KOPT-K1 (cell line): ENCODE measurements around the gene ADGRG3.

Source experiments
- H3K27ac ChIP-seq: fragments of 200-600 bp; sonication (generic); 2 replicates; pipeline ENCODE4 v1.5.1; 2016; ENCODE audit warnings: antibody characterized with exemption, mild to moderate bottlenecking, low read depth, low read length; ENCODE audit not compliant: poor library complexity, severe bottlenecking
- H3K36me3 ChIP-seq: fragments of 200-600 bp; sonication (generic); 2 replicates; pipeline ENCODE4 v1.5.1; 2017; ENCODE audit warnings: antibody characterized with exemption, mild to moderate bottlenecking, low read length, moderate library complexity; ENCODE audit not compliant: insufficient read depth
- H3K9me3 ChIP-seq: fragments of 200-600 bp; sonication (generic); 2 replicates; pipeline ENCODE4 v1.5.1; 2017; ENCODE audit warnings: antibody characterized with exemption, low read length, mild to moderate bottlenecking; ENCODE audit not compliant: insufficient read depth, poor library complexity, severe bottlenecking

ADGRG3 gene

GRCh38 chr16:57648581-57649442, 19.3 kb upstream of the ADGRG3 start:
- H3K27ac ChIP-seq = peak overlapping the region; percentile 95
- peaks cover 51% of the 10 kb centered on the region for H3K36me3 ChIP-seq

DNA sequence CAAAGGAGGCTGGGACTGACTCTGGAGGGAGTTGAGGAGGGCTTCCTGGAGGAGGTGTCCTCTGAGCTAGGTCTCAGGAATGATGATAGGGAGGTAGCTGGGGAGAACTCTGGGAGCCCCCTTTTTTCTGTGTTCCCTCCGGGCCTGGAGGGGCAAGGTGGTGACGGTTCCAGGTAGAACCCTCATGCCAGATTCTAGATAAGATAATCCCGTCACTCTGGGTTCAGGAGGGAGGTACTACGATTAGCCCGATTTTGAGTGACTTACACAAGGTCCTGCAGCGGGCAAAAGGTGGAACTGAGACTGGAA, 18.7 kb upstream of the ADGRG3 start:
- H3K36me3 ChIP-seq = peaks cover 54% of the 10 kb centered on the region
- H3K27ac ChIP-seq = peak overlapping the region; percentile 19
- H3K9me3 ChIP-seq = no peaks in the 10 kb centered on the region

More at GRCh38 chr16:57648581-57649442, 19.3 kb upstream of the ADGRG3 start:
- no peaks in the 10 kb centered on the region for H3K9me3 ChIP-seq

DNA sequence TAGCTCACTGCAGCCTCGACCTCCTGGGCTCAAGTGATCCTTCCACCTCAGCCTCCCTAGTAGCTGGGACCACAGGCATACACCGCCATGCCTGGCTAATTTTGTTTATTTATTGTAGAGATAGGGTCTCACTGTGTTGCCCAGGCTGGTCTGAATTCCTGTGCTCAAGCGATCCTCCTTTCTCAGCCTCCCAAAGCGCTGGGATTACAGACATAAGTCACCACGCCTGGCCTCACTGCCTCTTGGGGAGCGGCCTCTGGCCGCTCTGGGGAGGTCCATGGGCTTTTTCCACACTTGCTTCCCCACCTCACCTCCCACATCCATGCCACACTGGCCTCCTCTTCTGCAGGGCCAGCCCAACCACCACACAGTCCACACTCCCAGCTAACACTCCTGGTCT, 18.3 kb upstream of the ADGRG3 start:
- H3K27ac ChIP-seq = peak overlapping the region; percentile 19
- H3K9me3 ChIP-seq = no peaks in the 10 kb centered on the region
- peaks cover 55% of the 10 kb centered on the region for H3K36me3 ChIP-seq

DNA sequence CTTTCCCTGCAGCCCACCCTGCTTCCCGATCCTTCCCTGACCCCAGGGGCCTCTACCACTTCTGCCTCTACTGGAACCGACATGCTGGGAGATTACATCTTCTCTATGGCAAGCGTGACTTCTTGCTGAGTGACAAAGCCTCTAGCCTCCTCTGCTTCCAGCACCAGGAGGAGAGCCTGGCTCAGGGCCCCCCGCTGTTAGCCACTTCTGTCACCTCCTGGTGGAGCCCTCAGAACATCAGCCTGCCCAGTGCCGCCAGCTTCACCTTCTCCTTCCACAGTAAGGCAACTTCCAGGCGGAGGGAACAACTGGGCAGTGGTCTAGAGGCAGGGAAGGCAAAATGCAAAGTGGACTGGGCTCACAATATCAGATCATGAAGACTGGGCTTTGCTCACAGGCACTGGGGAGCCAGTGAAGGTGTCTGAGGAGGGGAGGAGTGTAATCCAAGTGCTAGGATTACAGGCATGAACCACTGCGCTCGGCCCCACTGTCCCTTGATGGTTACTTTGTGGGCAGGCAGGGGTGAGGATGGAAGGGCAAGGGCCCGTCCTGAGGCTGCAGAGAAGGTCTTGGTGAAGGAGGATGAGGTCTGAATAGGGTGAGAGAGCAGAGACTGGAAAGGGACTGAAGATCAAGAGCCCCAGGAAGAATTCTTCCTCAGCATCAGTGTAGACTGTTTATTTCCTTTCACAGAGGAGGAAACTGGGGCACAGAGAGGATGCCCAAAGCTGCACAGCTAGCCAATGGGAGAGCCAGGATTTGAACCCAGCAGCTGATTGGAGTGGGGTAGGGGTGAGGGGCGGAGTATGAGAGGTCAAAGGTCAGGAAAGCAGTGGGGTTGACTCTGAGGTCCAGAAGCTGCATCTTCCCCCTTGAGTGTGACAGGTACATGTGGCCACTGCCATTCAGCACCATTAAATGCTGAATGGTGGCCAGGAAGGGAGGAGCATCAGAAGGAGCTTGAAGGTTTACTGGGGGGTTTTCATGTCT, 16.5 kb upstream of the ADGRG3 start:
- no peaks in the 10 kb centered on the region for H3K9me3 ChIP-seq
- peaks cover 73% of the 10 kb centered on the region for H3K36me3 ChIP-seq

GRCh38 chr16:57652695-57653471, 15.2 kb upstream of the ADGRG3 start:
- Histone ChIP-seq H3K9me3 (no peaks in the 10 kb centered on the region), H3K36me3 (peaks cover 82% of the 10 kb centered on the region), H3K27ac (no peak overlapping the region)

More for the DNA sequence above, 16.5 kb upstream of the ADGRG3 start:
- peak overlapping the region; percentile 5 for H3K27ac ChIP-seq

GRCh38 chr16:57653936-57654335, 14.2 kb upstream of the ADGRG3 start:
- Histone ChIP-seq H3K9me3 (no peaks in the 10 kb centered on the region), H3K27ac (no peak overlapping the region), H3K36me3 (peaks cover 91% of the 10 kb centered on the region)

DNA sequence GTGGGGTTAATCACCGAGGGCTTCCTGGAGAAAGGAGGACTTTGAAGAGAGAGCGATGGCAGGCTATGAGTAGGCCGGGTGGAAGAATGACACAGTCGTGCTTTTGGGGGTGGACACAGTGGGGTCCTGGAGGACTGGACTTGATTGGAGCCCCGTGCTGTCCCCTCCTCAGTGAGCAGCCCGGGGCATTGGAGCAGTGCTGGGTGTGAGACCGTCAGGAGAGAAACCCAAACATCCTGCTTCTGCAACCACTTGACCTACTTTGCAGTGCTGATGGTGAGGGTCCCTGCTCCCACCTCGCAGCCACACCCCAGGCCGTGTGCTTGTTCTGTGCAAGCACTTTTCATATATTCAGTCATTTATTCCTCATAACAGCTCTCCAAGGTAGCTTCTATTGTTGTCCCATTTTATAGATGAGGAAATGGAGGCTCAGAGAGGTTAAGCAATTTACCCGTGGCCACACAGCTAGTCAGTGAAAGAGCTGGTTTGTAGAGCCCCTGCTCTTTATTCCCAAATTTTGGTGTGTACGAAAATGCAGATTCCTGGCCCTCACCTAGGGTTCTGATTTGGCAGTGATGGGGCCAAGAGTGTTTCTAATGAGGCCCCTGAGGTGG, 11.7 kb upstream of the ADGRG3 start:
- Histone ChIP-seq H3K36me3 (peaks cover 99% of the 10 kb centered on the region), H3K27ac (no peak overlapping the region), H3K9me3 (no peaks in the 10 kb centered on the region)

DNA sequence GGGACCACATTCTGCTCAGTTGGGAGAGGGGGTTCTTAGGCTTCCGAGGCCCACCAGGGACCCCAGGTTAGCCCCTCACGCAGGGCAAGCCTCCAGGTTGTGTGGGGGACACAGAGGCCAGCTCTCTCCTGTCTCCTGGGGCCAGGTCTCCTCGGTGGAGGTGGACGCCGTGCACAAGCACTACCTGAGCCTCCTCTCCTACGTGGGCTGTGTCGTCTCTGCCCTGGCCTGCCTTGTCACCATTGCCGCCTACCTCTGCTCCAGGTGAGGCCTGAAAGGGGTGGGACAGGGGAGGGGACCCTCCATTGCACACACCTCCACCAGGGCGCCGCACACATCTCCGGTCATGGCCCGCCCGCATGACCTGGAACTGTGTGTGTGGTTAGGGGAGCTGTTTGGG, 10.9 kb upstream of the ADGRG3 start:
- no peak overlapping the region for H3K27ac ChIP-seq
- H3K36me3 ChIP-seq = peaks cover 99% of the 10 kb centered on the region
- H3K9me3 ChIP-seq = no peaks in the 10 kb centered on the region

- no peaks in the 10 kb centered on the region for H3K9me3 ChIP-seq
- H3K27ac ChIP-seq = no peak overlapping the region
- peaks cover 99% of the 10 kb centered on the region for H3K36me3 ChIP-seq
Observed at GRCh38 chr16:57658130-57658877, 9.8 kb upstream of the ADGRG3 start.

DNA sequence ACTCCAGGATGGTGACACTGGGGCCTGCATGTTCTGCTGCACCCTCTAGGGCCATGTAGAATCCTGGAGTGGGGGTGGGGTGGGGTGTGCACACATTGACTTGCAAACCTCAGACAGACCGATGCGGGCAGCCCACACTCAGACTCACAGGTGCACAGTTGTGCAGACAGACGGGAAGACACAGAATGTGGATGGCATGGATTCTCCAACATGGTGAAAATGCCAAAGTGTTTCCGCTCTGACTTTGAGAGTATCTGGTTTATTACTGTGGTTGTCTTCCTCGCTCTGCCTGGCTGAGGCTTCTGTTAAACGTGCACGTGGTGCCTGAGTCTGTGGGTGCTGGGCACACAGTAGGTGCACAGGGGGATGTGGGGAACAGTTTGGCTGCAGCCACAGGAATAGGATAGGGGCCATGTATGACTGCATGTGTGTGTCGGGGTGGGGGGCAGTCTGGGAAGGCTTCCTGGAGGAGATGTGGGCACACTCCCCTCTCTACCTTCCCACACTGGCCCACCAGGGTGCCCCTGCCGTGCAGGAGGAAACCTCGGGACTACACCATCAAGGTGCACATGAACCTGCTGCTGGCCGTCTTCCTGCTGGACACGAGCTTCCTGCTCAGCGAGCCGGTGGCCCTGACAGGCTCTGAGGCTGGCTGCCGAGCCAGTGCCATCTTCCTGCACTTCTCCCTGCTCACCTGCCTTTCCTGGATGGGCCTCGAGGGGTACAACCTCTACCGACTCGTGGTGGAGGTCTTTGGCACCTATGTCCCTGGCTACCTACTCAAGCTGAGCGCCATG, 9.0 kb upstream of the ADGRG3 start:
- no peak overlapping the region for H3K27ac ChIP-seq
- H3K9me3 ChIP-seq = no peaks in the 10 kb centered on the region
- H3K36me3 ChIP-seq = peaks cover 99% of the 10 kb centered on the region

DNA sequence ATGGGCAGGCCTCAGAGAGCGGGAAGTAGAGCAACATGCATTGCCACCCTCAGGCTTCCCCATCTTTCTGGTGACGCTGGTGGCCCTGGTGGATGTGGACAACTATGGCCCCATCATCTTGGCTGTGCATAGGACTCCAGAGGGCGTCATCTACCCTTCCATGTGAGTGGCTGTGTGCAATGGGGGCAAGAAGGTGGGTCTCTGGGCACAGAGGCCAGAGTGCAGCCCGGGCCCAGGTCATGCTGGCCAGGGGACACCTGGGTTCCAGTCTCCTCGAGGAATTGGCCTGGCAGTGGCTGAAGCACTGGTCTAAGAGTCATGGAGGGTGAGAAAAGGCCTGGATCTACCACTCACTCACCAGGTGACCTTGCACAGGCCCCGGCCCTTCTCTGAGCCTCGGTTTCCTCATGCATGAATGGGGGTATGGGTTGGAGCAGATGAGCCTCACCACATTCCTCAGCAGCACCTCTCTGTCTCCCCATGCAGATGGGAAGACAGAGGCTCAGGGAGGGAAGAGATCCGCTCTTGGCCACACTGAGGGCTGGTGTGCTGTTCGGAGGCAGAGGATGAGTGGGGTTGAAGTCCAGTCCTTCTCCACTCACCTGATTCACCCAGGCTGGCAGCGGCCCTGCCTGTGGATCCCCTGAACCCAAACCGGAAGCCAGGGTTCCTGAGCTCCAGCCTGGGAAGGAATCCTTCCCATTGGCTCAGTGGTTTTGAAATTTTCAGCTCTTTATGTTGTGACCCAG, 7.2 kb upstream of the ADGRG3 start:
- peaks cover 96% of the 10 kb centered on the region for H3K36me3 ChIP-seq
- no peak overlapping the region for H3K27ac ChIP-seq
- H3K9me3 ChIP-seq = no peaks in the 10 kb centered on the region

GRCh38 chr16:57661510-57661909, 6.6 kb upstream of the ADGRG3 start:
- Histone ChIP-seq H3K27ac (no peak overlapping the region), H3K36me3 (peaks cover 89% of the 10 kb centered on the region), H3K9me3 (no peaks in the 10 kb centered on the region)
